ENCODE measurements around the gene GNPTG. TPM values are rescaled to one million over a fixed set of nuclear protein-coding genes. Genes with fewer than 3 reads are reported as not detected.
"Not testable (repeated sequence)": the region's sequence is repeated elsewhere in the genome, so short reads cannot be mapped to it uniquely, and the experiment has no call there.

GNPTG gene
- total and polyA plus RNA-seq, 2 of the 8 experiments (the other 6 are each of a cell fraction or from before 2014, with no cell fraction given) = 26.2 to 51.2 TPM

DNA sequence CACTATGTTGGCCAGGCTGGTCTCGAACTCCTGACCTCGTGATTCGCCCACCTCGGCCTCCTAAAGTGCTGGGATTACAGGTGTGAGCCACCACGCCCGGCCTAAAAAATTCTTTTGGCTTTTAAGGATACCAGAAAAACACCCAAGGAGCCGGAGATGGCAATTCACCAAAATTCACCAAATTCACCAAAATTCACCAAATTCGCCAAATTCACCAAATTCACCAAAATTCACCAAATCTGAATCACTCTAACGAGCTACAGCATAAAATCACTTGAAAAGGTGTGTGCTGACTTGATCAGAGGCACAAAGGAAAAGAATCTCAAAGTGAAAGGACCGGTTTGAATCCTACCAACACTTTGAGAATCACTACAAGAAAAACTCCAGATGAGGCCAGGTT is 22.8 kb upstream of the GNPTG start:
- H3K36me3 ChIP-seq (ENCODE audit: control insufficient read depth in 2 of 4, insufficient read depth in 4 of 4, low read length in 3 of 4) = peaks cover 3 to 12% (median 5%) of the 10 kb centered on the region in 4 experiments; a peak in 4 of 8 replicates
- H3K27me3 ChIP-seq (replicated peaks in 1 of 4; ENCODE audit: control insufficient read depth in 3 of 4, extremely low read depth in 1 of 4, insufficient read depth in 3 of 4, low read length in 3 of 4) = peaks cover 5 to 23% (median 15%) of the 10 kb centered on the region in 4 experiments
- FAIRE-seq; H4K20me1 ChIP-seq (replicated peaks in 1 of 2; ENCODE audit: control insufficient read depth in 1 of 2, insufficient read depth in 2 of 2, low read length in 2 of 2); H3K9me3 ChIP-seq (ENCODE audit: insufficient read depth in 2 of 2, low read depth in 1 of 2, low read length in 1 of 2); H2BK15ac ChIP-seq (ENCODE audit: low read length); H3K14ac ChIP-seq (ENCODE audit: insufficient read length); H3K4me3 ChIP-seq (ENCODE audit: extremely low read depth in 1 of 4, insufficient read depth in 2 of 4, low read depth in 3 of 4, low read length in 4 of 4); H3K23ac ChIP-seq (ENCODE audit: insufficient read length); H4K5ac ChIP-seq (ENCODE audit: insufficient read length, low read depth, low read length); DNase-seq (ENCODE audit: low read depth in 1 of 2, low spot score in 2 of 2); H4K91ac ChIP-seq (replicated peaks; ENCODE audit: insufficient read length, low read length); H3K79me1 ChIP-seq (ENCODE audit: low read depth, low read length); H3K56ac ChIP-seq (replicated peaks; ENCODE audit: insufficient read length, low read depth, low read length); H3K4me2 ChIP-seq (ENCODE audit: insufficient read depth in 1 of 2, low read depth in 2 of 2, low read length in 2 of 2); H3K79me2 ChIP-seq (ENCODE audit: control insufficient read depth in 1 of 2, insufficient read depth in 2 of 2, low read length in 2 of 2); H2BK5ac ChIP-seq (ENCODE audit: low read depth, low read length); H2AFZ ChIP-seq (ENCODE audit: low read length); H2BK12ac ChIP-seq (ENCODE audit: low read depth, low read length); H4K8ac ChIP-seq (ENCODE audit: extremely low read depth, insufficient read depth, low read length); H2BK120ac ChIP-seq (replicated peaks; ENCODE audit: low read depth, low read length); H2BK20ac ChIP-seq (ENCODE audit: low read length); H3K9ac ChIP-seq (replicated peaks in 1 of 4; ENCODE audit: extremely low read depth in 1 of 4, low read depth in 3 of 4, low read length in 3 of 4); H3K4ac ChIP-seq (replicated peaks; ENCODE audit: insufficient read length, low read depth, low read length); H3K18ac ChIP-seq (ENCODE audit: extremely low read depth, low read length); H2AK5ac ChIP-seq (ENCODE audit: low read depth, low read length); H3K27ac ChIP-seq (ENCODE audit: low read depth, low read length): not testable (repeated sequence)
- ChIA-PET POLR2A (ENCODE audit: partially characterized antibody) (interaction anchor here (0.7 to 6.5 kb wide), 2 partner anchors 12 to 15 kb away, joined by 3 to 106 read pairs; partner anchors contain the start of gene UBE2I), CTCF (ENCODE audit: partially characterized antibody) (interaction anchor here (0.7 to 4.5 kb wide), 8 partner anchors 9 to 579 kb away, joined by 3 to 52 read pairs (median 6); partner anchors contain the start of gene MRPS34)
- WGBS, 2 experiments (ENCODE audit: extremely low coverage in 1 of 2, insufficient coverage in 1 of 2, insufficient read length in 1 of 2, insufficient replicate concordance in 2 of 2, low coverage in 1 of 2, low lambda C conversion rate in 2 of 2, missing lambda C conversion rate in 1 of 2) = 89 to 100% methylated on average over 1 to 10 of the region's 10 CpGs
- peaks cover 0 to 13% (median 12%) of the 10 kb centered on the region in 4 experiments; a peak in 4 of 7 replicates for H3K4me1 ChIP-seq (replicated peaks in 1 of 4; ENCODE audit: control insufficient read depth in 3 of 4, insufficient read depth in 4 of 4, low read length in 3 of 4)
- H3K23me2 ChIP-seq (ENCODE audit: low read depth, low read length) = peaks cover 12% of the 10 kb centered on the region; the same call in 1 of the 2 replicates
